Progenitor cell of endocrine pancreas (in vitro differentiated cells): ENCODE measurements around the gene ZNF638. TPM values are rescaled to one million over a fixed set of nuclear protein-coding genes. Genes with fewer than 3 reads are reported as not detected.
"Not testable (repeated sequence)": the region's sequence is repeated elsewhere in the genome, so short reads cannot be mapped to it uniquely, and the experiment has no call there.

Experiments
- DNase-seq: peaks from one replicate; pipeline ENCODE4 v3.0.0; 2021; ENCODE audit warnings: low spot score; ENCODE audit not compliant: unreplicated experiment
- H3K27ac Mint-ChIP-seq: 2 replicates; pipeline ENCODE4 v1.8.0; 2021; ENCODE audit warnings: mild to moderate bottlenecking, moderate library complexity, mixed read lengths
- H3K27me3 Mint-ChIP-seq: 2 replicates; pipeline ENCODE4 v1.8.0; 2021; ENCODE audit warnings: mixed read lengths
- H3K36me3 Mint-ChIP-seq: 2 replicates; pipeline ENCODE4 v1.8.0; 2022; ENCODE audit warnings: mixed read lengths; ENCODE audit not compliant: insufficient read depth
- H3K4me1 Mint-ChIP-seq: 2 replicates; pipeline ENCODE4 v1.8.0; 2021; ENCODE audit warnings: low read depth, mixed read lengths
- H3K4me3 Mint-ChIP-seq: 2 replicates; pipeline ENCODE4 v1.8.0; 2021; ENCODE audit warnings: low read depth, mild to moderate bottlenecking, moderate library complexity, mixed read lengths
- H3K9me3 Mint-ChIP-seq: 2 replicates; pipeline ENCODE4 v1.8.0; 2021; ENCODE audit warnings: low read depth, mixed read lengths
- CTCF ChIP-seq: fragments of 200-600 bp; sonication (generic); IDR thresholded peaks from one replicate; pipeline ENCODE4 v1.5.0; 2021; ENCODE audit warnings: antibody characterized with exemption, mild to moderate bottlenecking; ENCODE audit not compliant: unreplicated experiment
- total RNA-seq: library from RNA; stranded (reverse); gene quantifications from 2 replicates; pipeline ENCODE4 v1.2.1, GENCODE V29; 2021

The ZNF638 gene
- total RNA-seq, 1 donor from 2014 or later = 216 TPM

GRCh38 chr2:71410696-71411095 lies 79.1 kb downstream of the ZNF638 start:
- Mint-ChIP-seq H3K4me3 (no peak overlapping the region), H3K9me3 (peaks cover 4% of the 10 kb centered on the region), H3K36me3 (peaks cover 30% of the 10 kb centered on the region), H3K4me1 (no peaks in the 10 kb centered on the region), H3K27ac (peak overlapping the region; percentile 13), H3K27me3 (no peaks in the 10 kb centered on the region)
- DNase-seq = no peak
- no peak for TF ChIP-seq CTCF

- peak overlapping the region; percentile 82 for H3K4me3 Mint-ChIP-seq
- H3K9me3 Mint-ChIP-seq, H3K27me3 Mint-ChIP-seq, H3K36me3 Mint-ChIP-seq, DNase-seq: not testable (repeated sequence)
- peaks cover 17% of the 10 kb centered on the region for H3K4me1 Mint-ChIP-seq
- H3K27ac Mint-ChIP-seq = peak overlapping the region; percentile 97
These were observed 85.3 kb downstream of the ZNF638 start for GRCh38 chr2:71416866-71417265.

- H3K27ac Mint-ChIP-seq = peak overlapping the region; percentile 97
- peak overlapping the region; percentile 82 for H3K4me3 Mint-ChIP-seq
- no peaks in the 10 kb centered on the region for H3K9me3 Mint-ChIP-seq
- H3K4me1 Mint-ChIP-seq = peaks cover 17% of the 10 kb centered on the region
- no peak for TF ChIP-seq CTCF
- no peak for DNase-seq
- H3K36me3 Mint-ChIP-seq = peaks cover 3% of the 10 kb centered on the region
- H3K27me3 Mint-ChIP-seq = no peaks in the 10 kb centered on the region
These were observed 86.0 kb downstream of the ZNF638 start for GRCh38 chr2:71417300-71418202.

- H3K4me1 Mint-ChIP-seq = peaks cover 24% of the 10 kb centered on the region
- H3K27me3 Mint-ChIP-seq = no peaks in the 10 kb centered on the region
- peaks cover 12% of the 10 kb centered on the region for H3K36me3 Mint-ChIP-seq
- DNase-seq = no peak
- no peak overlapping the region for H3K4me3 Mint-ChIP-seq
- no peaks in the 10 kb centered on the region for H3K9me3 Mint-ChIP-seq
- H3K27ac Mint-ChIP-seq = peak overlapping the region; percentile 19
- TF ChIP-seq CTCF = no peak
These were observed 87.6 kb downstream of the ZNF638 start for GRCh38 chr2:71419145-71419544.

- no peak overlapping the region for H3K4me3 Mint-ChIP-seq
- peaks cover 28% of the 10 kb centered on the region for H3K4me1 Mint-ChIP-seq
- H3K9me3 Mint-ChIP-seq = no peaks in the 10 kb centered on the region
- TF ChIP-seq CTCF = no peak
- no peak overlapping the region for H3K27ac Mint-ChIP-seq
- no peak for DNase-seq
- H3K36me3 Mint-ChIP-seq = peaks cover 19% of the 10 kb centered on the region
- H3K27me3 Mint-ChIP-seq = no peaks in the 10 kb centered on the region
These were observed 88.4 kb downstream of the ZNF638 start for GRCh38 chr2:71419976-71420375.

GRCh38 chr2:71422786-71423185 lies 91.2 kb downstream of the ZNF638 start:
- Mint-ChIP-seq H3K36me3 (peaks cover 32% of the 10 kb centered on the region), H3K27me3 (no peaks in the 10 kb centered on the region), H3K4me3 (no peak overlapping the region), H3K27ac (peak overlapping the region; percentile 42), H3K4me1 (peaks cover 24% of the 10 kb centered on the region), H3K9me3 (no peaks in the 10 kb centered on the region)
- TF ChIP-seq CTCF = no peak
- no peak for DNase-seq
